Activated naive CD4-positive, alpha-beta T cell (primary cell): ENCODE data around the gene HHAT.

Experiments
- DNase-seq, 4 experiments: peaks; one replicate each; lab custom pipeline; 2025; lab: John Stamatoyannopoulos, UW

Gene HHAT

DNA sequence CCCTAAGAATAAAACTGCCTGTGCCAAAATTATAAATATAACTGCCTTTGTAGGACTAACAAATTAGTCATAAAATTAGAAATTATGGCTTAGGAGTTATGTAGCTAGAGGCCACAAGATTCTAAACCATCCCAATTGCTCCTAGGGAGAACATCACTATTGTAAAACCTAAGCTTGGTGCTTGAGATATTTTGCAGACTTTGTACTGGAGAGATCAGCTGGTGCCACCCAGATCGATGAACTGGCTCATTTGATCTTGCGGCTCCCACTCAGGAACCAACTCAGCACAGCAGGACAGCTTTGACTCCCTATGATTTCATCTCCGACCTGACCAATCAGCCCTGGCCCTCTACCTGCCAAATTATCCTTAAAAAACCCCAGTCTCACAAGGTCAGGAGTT, 30.6 kb downstream of the HHAT start:
- DNase-seq = no peak

GRCh38 chr1:210360852-210361477, 32.3 kb downstream of the HHAT start:
- no peak for DNase-seq

DNA sequence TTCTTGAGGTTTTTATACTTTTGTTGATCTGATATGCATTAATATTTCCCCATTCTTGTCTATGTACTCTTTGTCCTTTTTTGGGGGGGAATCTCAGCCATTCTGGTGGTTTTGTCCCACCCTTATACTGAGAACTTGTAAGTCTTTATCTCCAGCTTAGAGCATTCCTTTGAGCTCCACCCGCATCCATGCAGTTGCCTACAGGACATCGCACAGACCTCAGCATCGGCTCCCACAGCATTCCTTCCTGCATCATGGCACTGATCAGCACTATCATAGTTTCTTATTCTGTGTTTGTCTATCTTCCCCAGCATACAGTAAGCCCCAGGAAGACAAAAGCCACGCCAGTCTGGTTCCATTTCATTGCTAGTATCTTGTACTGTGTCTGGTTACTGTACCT, 33.0 kb downstream of the HHAT start:
- DNase-seq = no peak

DNA sequence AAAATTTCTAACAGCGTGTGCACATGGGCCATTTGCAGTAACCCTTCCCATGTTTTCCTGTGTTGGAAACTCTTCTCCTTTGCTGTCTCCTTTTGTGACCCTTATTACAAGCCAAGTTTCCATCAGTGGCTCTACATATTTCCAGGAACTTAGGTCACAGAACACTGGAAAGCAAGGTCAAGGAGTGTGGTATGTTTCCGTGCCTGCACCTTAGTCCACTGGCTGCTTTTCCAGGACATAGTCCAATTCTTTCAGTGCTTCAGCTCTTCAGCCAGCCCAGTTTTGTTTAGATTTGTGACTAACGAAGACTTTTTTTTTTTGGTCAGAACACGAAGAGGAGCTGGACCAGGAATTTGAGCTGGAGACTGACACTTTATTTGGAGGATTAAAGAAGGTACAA, 33.8 kb downstream of the HHAT start:
- DNase-seq = no peak

- no peak for DNase-seq
Observed at GRCh38 chr1:210363119-210363518, 34.4 kb downstream of the HHAT start.

DNA sequence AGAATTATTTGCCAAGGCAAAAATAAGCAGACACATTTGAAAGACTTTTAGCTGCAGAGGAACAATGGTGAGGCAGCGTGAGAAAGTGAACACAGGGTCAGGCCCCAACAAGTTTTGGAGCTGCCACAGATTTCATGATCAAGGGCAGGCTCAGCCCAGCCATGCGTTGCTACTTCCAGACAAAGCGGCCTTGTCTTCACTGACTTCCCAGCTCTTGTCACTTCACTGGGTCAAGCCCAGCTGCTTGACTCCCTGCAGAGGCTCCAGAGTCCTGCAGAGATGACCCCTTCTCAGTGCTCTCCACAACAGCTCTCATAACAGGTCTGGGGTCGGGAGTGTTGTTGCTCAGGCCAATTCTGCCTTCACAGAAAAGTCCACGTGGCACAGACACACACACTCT, 35.8 kb downstream of the HHAT start:
- DNase-seq = no peak

- no peak for DNase-seq
Observed at GRCh38 chr1:210366767-210367166, 38.1 kb downstream of the HHAT start.

GRCh38 chr1:210367566-210367965, 38.9 kb downstream of the HHAT start:
- no peak for DNase-seq

DNA sequence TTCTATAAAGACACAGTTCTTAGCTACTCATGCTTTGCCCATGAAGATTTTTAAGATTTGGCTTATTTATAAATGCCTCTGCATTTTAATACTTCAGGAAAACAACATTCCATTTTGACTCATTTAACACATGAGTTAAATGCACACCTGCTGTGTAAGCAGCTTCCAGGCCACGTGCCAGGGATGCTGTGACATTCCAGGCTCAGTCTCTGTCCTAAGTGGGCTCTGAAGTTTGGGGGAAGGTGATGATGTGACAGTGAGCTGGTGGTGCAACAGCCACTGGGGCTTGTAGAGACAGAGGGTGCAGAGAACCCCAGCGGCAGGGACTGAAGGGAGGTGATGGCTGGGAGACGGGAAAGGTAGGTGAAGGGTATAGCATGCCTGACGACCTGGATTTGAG, 40.7 kb downstream of the HHAT start:
- DNase-seq = no peak

DNA sequence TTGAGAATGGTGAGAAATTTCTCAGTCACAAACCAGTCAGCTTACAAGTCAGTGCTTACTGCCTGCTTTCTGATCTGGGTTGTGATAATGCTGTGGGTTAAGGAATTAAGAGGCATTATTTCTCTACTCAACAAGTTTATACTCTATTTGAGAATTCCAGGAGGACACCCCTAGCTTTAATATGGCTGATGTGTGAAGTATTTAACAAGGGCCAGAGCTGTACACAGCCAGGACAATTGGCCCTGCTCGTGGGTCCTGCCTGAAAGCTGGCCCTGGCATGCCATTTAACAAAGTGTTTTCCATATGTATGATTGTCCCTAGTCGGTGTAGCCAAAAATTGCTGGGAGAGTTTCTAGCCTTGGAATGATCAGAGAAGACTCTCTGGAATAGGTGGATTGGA, 43.2 kb downstream of the HHAT start:
- no peak for DNase-seq

- DNase-seq = no peak
Observed at GRCh38 chr1:210372491-210372890, 43.8 kb downstream of the HHAT start.

DNA sequence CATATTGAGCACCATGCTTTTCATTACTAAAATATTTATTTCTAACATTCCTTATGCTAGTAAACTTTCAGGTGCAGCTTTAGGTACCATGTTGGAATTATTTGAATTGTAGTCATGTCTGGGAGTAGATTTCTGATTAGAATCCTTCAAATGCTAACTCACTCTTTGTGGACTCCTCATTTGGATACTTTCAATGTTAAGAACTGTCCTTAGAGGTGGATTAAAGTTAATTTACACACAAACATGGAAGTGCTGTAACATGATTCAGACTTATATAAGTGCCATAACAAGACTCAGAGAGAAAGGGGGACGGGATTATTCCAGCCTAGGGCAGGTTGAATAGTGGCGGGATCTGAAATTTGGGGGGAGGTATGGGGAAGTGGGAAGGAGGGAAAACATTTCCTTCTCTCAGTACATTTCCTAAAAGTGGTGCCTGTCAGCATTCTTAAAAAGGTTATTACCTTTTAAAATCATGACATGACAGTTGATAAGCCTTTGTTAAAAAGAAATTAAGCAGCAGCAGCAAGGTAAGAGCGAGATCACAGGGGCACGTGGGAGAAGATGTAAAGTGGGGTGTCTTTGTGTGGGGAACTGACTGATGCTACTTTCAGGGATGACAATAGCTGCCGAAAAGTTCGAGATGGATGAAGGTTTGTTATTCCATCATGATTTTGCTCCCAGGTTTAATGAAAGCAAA, 44.4 kb downstream of the HHAT start:
- no peak for DNase-seq

DNA sequence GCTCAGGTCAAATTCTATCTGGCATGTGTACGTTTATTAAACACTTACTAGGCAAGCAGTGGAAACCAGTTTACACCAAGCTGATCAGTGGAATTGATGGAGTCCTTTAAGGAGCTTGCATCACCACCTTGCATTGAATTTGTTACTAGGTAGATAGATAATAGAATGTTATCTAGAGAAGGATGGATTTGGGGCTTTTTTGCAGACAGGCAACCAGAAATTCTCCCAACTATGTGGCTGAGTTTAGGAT, 44.9 kb downstream of the HHAT start:
- DNase-seq = no peak

- DNase-seq = peak in 2 of 4 experiments; percentile 15 to 24
Observed at GRCh38 chr1:210373878-210374599, 45.3 kb downstream of the HHAT start.

DNA sequence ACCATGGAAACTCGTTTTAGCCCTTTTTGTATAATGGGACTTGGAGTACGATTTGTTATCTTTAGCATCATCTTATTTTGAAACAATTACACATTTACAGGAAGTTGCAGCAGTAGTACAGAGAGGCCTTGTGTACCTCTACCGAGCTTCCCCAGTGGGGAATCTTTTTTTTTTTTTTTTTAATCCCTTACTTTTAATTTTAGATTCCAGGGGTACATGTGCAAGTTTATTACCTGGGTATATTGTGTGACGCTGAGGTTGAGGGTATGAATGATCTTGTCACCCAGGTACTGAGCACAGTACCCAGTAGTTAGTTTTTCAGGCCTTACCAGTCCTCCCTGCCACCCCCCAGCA, 45.9 kb downstream of the HHAT start:
- no peak for DNase-seq

- no peak for DNase-seq
Observed at GRCh38 chr1:210376836-210377372, 48.2 kb downstream of the HHAT start.

DNA sequence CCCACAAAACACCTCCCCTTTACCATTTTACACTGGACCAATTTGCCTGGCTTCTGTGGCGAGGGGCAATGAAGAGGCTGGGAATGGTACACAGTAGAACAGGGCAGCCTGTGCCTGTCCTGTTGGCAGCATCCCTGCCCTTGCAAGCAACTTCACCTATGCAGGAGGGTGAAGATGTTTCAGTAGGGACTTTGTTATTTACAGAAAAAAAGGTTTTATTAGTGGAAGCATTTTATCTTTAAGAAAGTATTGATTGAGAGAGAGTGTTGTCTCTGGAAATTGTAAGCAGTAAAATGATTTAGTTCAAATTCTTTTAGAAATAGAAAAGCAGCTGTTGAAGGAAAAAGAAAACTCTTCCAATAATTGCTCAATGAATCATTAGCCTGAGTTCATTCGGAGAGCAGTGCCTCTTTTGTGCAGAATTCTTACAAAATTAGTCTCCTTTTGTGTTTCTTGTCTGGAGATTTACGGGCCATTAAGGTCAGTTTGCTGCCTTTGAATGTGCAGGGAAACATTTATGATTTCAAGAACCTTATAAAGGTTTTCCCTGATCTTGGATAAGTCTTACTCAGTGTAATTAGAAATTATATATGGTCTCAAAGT, 49.1 kb downstream of the HHAT start:
- DNase-seq = no peak

DNA sequence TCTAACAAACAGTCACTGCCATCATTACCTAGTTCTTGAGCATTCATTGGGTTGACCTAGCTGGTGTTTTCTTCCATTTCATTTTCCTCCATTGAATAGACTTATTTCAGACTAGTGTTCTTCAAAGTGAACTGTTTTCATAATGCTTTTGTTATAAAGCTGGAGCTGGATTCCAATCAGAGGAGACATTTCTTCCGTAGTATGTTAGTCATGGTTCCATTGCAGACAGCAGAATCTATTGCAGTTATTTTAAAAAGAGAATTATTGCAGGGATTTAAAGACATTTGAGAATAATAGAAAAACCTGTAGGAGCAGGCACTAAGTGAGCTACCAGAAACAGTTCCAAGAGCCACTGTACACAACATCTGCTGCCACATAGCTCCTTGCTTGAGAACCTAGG, 50.0 kb downstream of the HHAT start:
- no peak for DNase-seq

DNA sequence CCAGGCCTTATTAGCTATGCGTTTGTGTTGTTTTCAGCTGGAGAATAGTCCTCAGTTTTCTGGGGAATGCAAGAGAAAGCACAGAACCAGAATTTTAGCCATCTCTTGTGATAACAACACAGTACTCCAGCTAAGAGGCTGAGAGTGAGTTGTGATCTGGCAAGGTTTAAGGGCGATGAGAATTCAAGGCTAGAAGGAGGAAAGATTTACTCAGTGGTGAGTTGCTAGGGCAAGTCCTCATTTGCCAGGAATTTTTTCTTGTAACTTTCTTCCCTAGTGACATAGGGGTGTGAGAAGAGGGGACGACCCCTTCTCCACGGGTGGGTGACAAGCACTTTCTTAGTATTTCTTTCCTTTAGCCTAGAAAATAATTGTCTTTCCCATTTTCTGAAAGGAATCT, 53.2 kb downstream of the HHAT start:
- no peak for DNase-seq

- no peak for DNase-seq
Observed at GRCh38 chr1:210384625-210385024, 55.9 kb downstream of the HHAT start.

- DNase-seq = no peak
Observed at GRCh38 chr1:210385228-210385627, 56.5 kb downstream of the HHAT start.

DNA sequence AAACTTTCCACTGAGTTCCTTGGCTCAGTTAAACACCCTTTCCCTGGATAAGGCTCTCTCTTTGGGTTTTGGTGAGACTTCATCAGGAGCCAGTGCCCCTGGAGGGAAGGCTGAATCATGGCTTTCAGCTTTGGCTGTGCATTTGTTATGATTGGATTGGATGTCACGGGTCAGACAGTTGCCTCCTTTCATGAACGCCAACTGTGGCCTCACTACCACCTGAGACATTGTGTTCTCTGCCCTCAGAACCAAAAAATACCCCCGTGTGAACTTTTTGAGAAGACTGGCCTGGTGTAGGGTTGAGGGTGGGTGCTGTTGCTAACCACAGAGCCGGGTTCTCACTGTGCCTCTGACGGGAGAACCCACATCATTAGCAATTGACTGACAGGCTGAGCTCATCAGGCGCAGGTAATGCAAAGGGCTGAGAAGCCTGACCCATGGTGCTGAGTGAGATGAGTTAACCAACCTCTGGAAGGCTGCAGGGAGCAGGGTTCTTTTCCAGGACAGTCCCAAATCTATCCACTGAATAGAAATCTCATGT, 65.6 kb downstream of the HHAT start:
- DNase-seq = no peak

DNA sequence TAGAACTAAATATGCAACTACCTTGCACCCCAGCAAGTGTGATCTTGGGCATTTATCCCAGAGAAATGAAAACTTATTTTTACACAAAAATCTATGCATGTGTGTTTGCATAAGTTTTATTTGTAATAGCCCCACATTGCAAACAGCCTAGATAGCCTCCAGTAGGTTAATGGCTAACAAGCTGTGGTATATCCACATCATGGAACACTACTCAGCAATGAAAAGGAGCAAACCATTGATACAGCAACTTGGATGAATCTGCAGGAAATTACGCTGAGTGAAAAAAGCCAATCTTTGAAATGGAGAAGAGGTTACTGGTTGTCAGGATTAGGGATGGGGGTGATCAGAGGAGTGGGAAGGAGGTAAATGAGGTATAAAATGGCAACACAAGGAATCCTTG, 67.8 kb downstream of the HHAT start:
- DNase-seq = no peak
